ENCODE measurements around the gene C19orf25. TPM values are rescaled to one million over a fixed set of nuclear protein-coding genes. Genes with fewer than 3 reads are reported as not detected.

The C19orf25 gene
- polyA plus RNA-seq, 1 donor from 2014 or later = 80.2 TPM

- no peaks in the 10 kb centered on the region for H3F3A ChIP-seq (ENCODE audit: insufficient read depth, low read length, poor library complexity, severe bottlenecking)
- H3K9ac ChIP-seq (ENCODE audit: low read length) = no peak overlapping the region
- TF ChIP-seq MXI1 (conservative IDR thresholded peaks at IDR 0.05; ENCODE audit: poor library complexity, severe bottlenecking) = no peak
- no peak for TF ChIP-seq CTCF (IDR thresholded peaks at IDR 0.05; ENCODE audit: poor library complexity, severe bottlenecking)
- no peak for TF ChIP-seq EZH2 (IDR thresholded peaks at IDR 0.05; ENCODE audit: borderline replicate concordance, insufficient read depth, low read length, poor library complexity, severe bottlenecking)
- TF ChIP-seq POLR2AphosphoS5 (IDR thresholded peaks at IDR 0.05) = no peak
- TF ChIP-seq SMC3 (conservative IDR thresholded peaks at IDR 0.05; ENCODE audit: poor library complexity) = no peak
- TF ChIP-seq TAF1 (IDR thresholded peaks at IDR 0.05; ENCODE audit: low read depth) = no peak
- no peak for TF ChIP-seq REST (IDR thresholded peaks at IDR 0.05; ENCODE audit: borderline replicate concordance)
- no peak for TF ChIP-seq RAD21 (conservative IDR thresholded peaks at IDR 0.05)
- TF ChIP-seq EP300 (conservative IDR thresholded peaks at IDR 0.05; ENCODE audit: poor library complexity, severe bottlenecking) = no peak
- no peaks in the 10 kb centered on the region for H3K36me3 ChIP-seq (ENCODE audit: insufficient read depth, low read length)
- peaks cover 22% of the 10 kb centered on the region for H3K27me3 ChIP-seq (ENCODE audit: insufficient read depth, low read depth, low read length)
- no peak overlapping the region for H2AFZ ChIP-seq (ENCODE audit: low read depth, low read length)
- no peak overlapping the region for H3K4me3 ChIP-seq (ENCODE audit: low read length)
- no peak overlapping the region for H3K4me2 ChIP-seq (ENCODE audit: low read length)
- no peaks in the 10 kb centered on the region for H3K79me2 ChIP-seq (replicated peaks; ENCODE audit: insufficient read depth, low read length)
- H3K9me2 ChIP-seq (ENCODE audit: insufficient read depth, low read length) = no peaks in the 10 kb centered on the region
- no peaks in the 10 kb centered on the region for H3K9me3 ChIP-seq (ENCODE audit: low read length)
- no peaks in the 10 kb centered on the region for H4K20me1 ChIP-seq (ENCODE audit: insufficient read depth)
- no peak overlapping the region for H3K27ac ChIP-seq (ENCODE audit: low read length)
Observed at GRCh38 chr19:1511318-1512317, 32.6 kb upstream of the C19orf25 start.

- H3F3A ChIP-seq (ENCODE audit: insufficient read depth, low read length, poor library complexity, severe bottlenecking) = no peaks in the 10 kb centered on the region
- no peaks in the 10 kb centered on the region for H3K9me3 ChIP-seq (ENCODE audit: low read length)
- H3K27ac ChIP-seq (ENCODE audit: low read length) = no peak overlapping the region
- H3K27me3 ChIP-seq (ENCODE audit: insufficient read depth, low read depth, low read length) = peaks cover 22% of the 10 kb centered on the region
- TF ChIP-seq EP300 (conservative IDR thresholded peaks at IDR 0.05; ENCODE audit: poor library complexity, severe bottlenecking) (no peak), MXI1 (conservative IDR thresholded peaks at IDR 0.05; ENCODE audit: poor library complexity, severe bottlenecking) (no peak), CTCF (IDR thresholded peaks at IDR 0.05; ENCODE audit: poor library complexity, severe bottlenecking) (no peak), EZH2 (IDR thresholded peaks at IDR 0.05; ENCODE audit: borderline replicate concordance, insufficient read depth, low read length, poor library complexity, severe bottlenecking) (no peak), POLR2AphosphoS5 (IDR thresholded peaks at IDR 0.05) (no peak), SMC3 (conservative IDR thresholded peaks at IDR 0.05; ENCODE audit: poor library complexity) (no peak), REST (IDR thresholded peaks at IDR 0.05; ENCODE audit: borderline replicate concordance) (no peak), TAF1 (IDR thresholded peaks at IDR 0.05; ENCODE audit: low read depth) (no peak), RAD21 (conservative IDR thresholded peaks at IDR 0.05) (no peak)
- H3K4me2 ChIP-seq (ENCODE audit: low read length) = no peak overlapping the region
- H4K20me1 ChIP-seq (ENCODE audit: insufficient read depth) = no peaks in the 10 kb centered on the region
- no peaks in the 10 kb centered on the region for H3K36me3 ChIP-seq (ENCODE audit: insufficient read depth, low read length)
- H3K9ac ChIP-seq (ENCODE audit: low read length) = no peak overlapping the region
- H3K9me2 ChIP-seq (ENCODE audit: insufficient read depth, low read length) = no peaks in the 10 kb centered on the region
- no peak overlapping the region for H3K4me3 ChIP-seq (ENCODE audit: low read length)
- H2AFZ ChIP-seq (ENCODE audit: low read depth, low read length) = no peak overlapping the region
- H3K79me2 ChIP-seq (replicated peaks; ENCODE audit: insufficient read depth, low read length) = no peaks in the 10 kb centered on the region
Observed at GRCh38 chr19:1510807-1511206, 31.8 kb upstream of the C19orf25 start.
